Measurements from ENCODE around the gene MTHFD1L.
"Not testable (repeated sequence)": the region's sequence is repeated elsewhere in the genome, so short reads cannot be mapped to it uniquely, and the experiment has no call there.

MTHFD1L gene

GRCh38 chr6:150865406-150866146 lies at the start of gene MTHFD1L:
TSS of gene MTHFD1L (plus strand) at chr6:150865702. CDS start at chr6:150865823, 121 bp downstream.
- DNase-seq (ENCODE audit: low read depth, low spot score) = peak; percentile 52

DNA sequence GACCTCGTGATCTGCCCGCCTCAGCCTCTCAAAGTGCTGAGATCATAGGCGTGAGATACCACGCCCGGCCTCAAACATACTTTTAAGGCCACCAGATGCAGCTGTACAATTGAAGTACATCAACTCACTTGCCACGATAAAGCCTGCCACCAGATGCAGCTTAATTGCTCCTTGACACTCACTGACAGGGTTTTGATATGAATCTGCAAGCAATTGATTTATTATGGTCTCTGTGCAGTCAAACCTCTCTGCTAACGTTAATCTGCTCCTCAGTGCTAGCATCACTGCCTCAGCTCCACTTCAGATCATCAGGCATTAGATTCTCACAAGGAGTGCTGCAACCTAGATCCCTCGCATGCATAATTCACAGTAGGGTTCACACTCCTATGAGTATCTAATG lies 48.9 kb upstream of the MTHFD1L start:
- DNase-seq (ENCODE audit: low read depth, low spot score) = not testable (repeated sequence)

DNA sequence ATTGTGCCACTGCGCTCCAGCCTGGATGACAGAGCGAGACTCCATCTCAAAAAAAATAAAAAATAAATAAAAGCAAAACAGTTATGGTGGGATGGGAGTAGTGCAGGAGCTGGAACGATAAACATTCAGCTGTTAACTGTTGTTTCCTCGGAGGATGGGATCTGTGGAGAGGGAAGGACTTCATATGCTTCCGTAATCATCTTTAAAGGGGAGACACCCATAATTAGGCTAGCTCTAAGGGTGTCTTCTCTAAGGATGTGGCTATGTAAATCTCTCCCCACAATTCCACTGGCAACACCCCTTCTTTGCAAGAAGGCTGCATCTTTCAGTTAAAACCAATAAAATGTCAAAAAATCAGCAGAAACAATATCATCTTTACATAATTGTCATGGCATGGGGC lies 42.6 kb upstream of the MTHFD1L start:
- DNase-seq (ENCODE audit: low read depth, low spot score) = no peak

DNA sequence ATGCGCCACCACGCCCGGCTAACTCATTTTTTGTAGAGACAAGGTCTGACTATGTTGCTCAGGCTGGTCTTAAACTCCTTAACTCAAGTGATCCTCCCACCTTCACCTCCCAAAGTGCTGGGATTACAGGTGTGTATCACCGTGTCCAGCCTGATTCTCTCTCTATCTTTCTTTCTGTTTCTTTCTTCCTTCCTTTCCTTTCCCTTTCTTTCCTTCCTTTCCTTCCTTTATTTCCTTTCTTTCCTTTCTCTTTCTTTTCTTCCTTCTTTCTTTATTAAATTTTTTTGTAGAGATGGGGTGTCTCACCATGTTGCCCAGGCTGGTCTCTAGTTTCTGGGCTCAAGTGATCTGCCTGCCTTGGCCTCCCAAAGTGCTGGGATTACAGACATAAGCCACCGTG lies 38.7 kb upstream of the MTHFD1L start:
- DNase-seq (ENCODE audit: low read depth, low spot score) = no peak

DNA sequence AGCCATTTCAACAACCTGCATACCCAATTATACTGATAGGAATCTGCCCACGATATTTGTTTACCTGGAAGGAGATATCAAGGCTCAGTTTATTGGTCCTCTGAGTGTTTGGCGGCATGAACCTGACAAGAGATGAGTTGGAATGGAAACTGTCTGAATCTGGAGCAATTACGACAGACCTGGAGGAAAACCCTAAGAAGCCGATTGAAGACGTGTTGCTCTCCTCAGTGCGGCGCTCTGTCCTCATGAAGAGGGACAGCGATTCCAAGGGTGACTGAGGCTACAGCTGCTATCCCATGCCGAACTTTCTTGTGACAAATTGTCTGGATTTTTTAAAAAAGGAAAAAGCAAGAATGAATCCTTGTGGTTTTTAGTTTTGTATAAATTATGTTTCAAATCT lies 37.4 kb upstream of the MTHFD1L start:
- not testable (repeated sequence) for DNase-seq (ENCODE audit: low read depth, low spot score)

- no peak for DNase-seq (ENCODE audit: low read depth, low spot score)
These were observed 34.9 kb upstream of the MTHFD1L start for GRCh38 chr6:150830439-150831165.

- no peak for DNase-seq (ENCODE audit: low read depth, low spot score)
These were observed 33.9 kb upstream of the MTHFD1L start for GRCh38 chr6:150831577-150831976.

DNA sequence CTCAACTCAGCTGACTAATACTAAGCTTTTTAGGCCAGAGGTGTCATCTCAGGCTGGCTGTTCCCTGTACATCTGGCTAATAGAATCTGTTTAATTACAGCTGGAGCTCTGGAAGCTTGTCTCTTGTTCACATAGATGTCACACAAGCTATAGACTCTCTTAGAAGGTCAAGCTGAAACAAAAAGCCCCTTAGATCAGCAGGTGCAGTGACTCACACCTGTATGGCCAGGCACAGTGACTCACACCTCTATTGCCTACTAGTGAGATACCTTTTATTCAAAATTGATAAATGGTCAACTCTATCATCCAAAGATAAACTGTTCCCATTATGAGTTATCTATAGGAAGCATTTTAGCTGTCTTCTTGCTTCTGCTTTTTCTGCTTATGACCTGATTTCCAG lies 29.9 kb upstream of the MTHFD1L start:
- no peak for DNase-seq (ENCODE audit: low read depth, low spot score)

DNA sequence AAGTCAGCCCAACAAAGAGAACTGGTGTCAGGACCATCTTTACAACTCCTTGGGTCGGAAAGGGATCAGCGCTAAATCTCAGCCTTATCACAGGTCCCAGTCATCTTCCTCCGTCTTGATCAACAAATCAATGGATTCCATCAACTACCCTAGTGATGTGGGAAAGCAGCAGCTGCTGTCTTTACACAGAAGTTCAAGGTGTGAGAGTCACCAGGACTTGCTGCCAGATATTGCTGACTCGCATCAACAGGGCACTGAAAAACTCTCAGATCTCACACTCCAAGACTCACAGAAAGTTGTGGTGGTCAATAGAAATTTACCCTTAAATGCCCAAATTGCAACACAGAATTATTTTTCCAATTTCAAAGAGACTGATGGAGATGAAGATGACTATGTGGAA lies 25.3 kb upstream of the MTHFD1L start:
- DNase-seq (ENCODE audit: low read depth, low spot score) = no peak

- DNase-seq (ENCODE audit: low read depth, low spot score) = no peak
These were observed 24.3 kb upstream of the MTHFD1L start for GRCh38 chr6:150841189-150841588.

DNA sequence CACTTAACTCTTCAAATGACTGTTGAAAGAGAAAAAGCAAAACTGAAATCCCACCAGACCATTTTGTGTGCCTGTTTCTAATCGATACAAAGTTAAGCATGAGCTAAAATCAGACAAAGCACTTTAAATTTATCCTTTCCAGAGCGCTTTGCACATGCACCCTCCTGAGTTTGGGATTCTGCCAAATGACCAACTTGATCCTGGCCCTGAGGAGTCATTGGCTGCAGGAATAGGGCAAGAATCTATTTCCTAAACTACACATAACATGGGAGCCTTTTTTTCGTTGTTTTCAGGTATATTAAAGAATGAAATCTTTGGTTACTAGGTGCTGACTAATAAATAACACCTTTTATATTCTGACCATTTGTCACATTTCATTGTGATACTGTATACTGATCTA lies 23.8 kb upstream of the MTHFD1L start:
- DNase-seq (ENCODE audit: low read depth, low spot score) = no peak

- no peak for DNase-seq (ENCODE audit: low read depth, low spot score)
These were observed 21.1 kb upstream of the MTHFD1L start for GRCh38 chr6:150844371-150844770.

DNA sequence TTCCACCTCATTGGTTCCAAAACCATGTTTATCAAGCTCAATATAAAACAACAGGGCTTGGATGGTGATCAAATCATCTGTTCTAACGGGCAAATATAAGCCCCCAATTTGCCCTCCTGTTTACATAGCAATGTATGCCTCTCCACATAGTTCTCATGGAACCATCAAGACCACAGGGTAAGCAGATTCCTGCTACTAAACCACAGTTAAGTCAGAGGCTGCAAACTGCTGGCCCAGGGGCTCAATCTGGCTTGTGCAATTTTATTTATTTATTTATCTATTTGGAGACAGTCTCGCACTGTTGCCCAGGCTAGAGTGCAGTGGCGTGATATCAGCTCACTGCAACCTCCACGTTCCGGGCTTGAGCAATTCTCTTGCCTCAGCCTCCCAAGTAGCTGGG lies 18.9 kb upstream of the MTHFD1L start:
- DNase-seq (ENCODE audit: low read depth, low spot score) = no peak

DNA sequence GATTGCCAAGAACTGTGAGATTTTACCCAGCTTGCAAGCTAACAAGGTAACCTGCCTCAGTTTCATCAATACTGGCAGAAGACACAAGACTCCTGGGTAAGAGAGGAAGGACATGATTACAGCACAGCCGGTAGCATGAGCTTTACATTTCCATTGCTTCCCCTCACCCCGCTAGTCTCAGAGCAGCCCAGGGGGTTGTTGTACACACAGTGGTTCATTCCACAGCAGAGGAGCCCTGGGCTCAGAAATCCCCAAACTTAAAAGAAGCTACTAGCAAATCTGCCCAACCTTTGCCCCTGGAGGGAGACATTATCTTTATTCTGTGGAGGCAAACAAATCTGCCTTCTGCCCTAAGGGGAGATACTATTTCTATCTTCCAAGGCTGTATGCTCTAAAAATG lies 17.1 kb upstream of the MTHFD1L start:
- no peak for DNase-seq (ENCODE audit: low read depth, low spot score)

GRCh38 chr6:150854392-150854791 lies 11.1 kb upstream of the MTHFD1L start:
- DNase-seq (ENCODE audit: low read depth, low spot score) = not testable (repeated sequence)

- not testable (repeated sequence) for DNase-seq (ENCODE audit: low read depth, low spot score)
These were observed 10.3 kb upstream of the MTHFD1L start for GRCh38 chr6:150855171-150855570.

DNA sequence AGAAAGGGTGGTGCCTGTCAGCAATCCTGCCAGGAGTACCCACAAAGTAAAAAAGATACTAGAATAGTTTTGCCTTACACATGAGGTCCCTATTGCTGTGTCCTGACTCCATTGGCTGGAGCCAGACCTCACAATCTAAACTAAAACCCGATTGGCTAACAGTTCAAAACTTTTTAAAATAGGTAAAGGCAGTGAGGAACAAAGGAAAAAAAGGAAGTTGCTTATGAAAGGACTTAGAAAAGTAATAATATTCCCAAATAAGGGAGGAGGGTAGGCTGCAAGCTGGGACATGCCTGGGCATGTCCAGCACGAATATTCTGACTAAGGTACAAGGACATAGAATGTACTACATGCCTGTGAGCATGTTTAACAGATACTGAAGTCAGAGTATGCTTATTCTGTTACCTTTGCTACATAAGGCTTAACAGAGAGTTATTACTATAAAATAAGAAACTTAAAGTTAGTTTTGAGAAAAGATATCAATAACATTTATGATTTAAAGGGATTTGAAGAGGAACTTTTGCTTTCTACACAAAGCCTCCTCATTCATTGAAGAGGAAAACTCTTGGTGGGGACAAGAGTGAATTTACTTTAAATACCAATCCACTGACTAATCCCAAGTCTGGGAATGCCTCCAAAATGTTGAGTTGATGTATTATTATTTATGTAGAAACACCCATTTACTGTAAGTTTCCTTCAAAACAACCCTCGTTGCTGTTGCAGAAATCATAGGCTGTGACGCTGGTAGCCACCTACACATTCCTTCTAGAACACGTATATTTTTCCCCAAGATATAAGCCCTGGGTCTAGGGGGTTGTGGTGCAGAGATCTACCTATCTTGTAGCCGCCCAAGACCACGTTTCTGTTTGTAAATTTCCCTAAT lies 8.2 kb upstream of the MTHFD1L start:
- DNase-seq (ENCODE audit: low read depth, low spot score) = no peak

GRCh38 chr6:150857945-150858308 lies 7.6 kb upstream of the MTHFD1L start:
- DNase-seq (ENCODE audit: low read depth, low spot score) = no peak

- DNase-seq (ENCODE audit: low read depth, low spot score) = not testable (repeated sequence)
These were observed 3.9 kb upstream of the MTHFD1L start for GRCh38 chr6:150861448-150862168.

GRCh38 chr6:150863213-150863928 lies 2.1 kb upstream of the MTHFD1L start:
- no peak for DNase-seq (ENCODE audit: low read depth, low spot score)

GRCh38 chr6:150865043-150865405 lies 478 bp upstream of the MTHFD1L start:
- no peak for DNase-seq (ENCODE audit: low read depth, low spot score)
